ENCODE results near the gene FAU. TPM values are rescaled to one million over a fixed set of nuclear protein-coding genes. Genes with fewer than 3 reads are reported as not detected.
A peak's percentile ranks its signal among the peaks of the same experiment; 100 is the strongest.

FAU gene
- total RNA-seq, 2 experiments from 2014 or later, result 995 to 1,031 TPM

GRCh38 chr11:65078151-65078550 lies 43.8 kb downstream of the FAU start:
- POLR2A ChIA-PET, result interaction anchor here (0.5 to 3.6 kb wide), 5 partner anchors 30 to 187 kb away, joined by 3 to 10 read pairs (median 3); partner anchors contain the start of genes ARL2 and SAC3D1
- Mint-ChIP-seq H3K27ac (peak overlapping the region; percentile 74), H3K4me1 (peaks cover 66% of the 10 kb centered on the region), H3K36me3 (ENCODE audit: low read depth) (peaks cover 72% of the 10 kb centered on the region), H3K9me3 (no peaks in the 10 kb centered on the region), H3K4me3 (peak overlapping the region; percentile 5), H3K27me3 (no peaks in the 10 kb centered on the region)
- CTCF ChIA-PET, result interaction anchor here (1.9 to 2.8 kb wide), 2 partner anchors 37 to 66 kb away, joined by 6 to 13 read pairs; partner anchors contain the start of gene SAC3D1
- peak; percentile 77 for DNase-seq

- H3K27me3 Mint-ChIP-seq, result no peaks in the 10 kb centered on the region
- no peaks in the 10 kb centered on the region for H3K9me3 Mint-ChIP-seq
- no peak for DNase-seq
- no peak overlapping the region for H3K4me3 Mint-ChIP-seq
- ChIA-PET CTCF (interaction anchor here (1.9 to 2.8 kb wide), 2 partner anchors 37 to 65 kb away, joined by 6 to 13 read pairs; partner anchors contain the start of gene SAC3D1), POLR2A (interaction anchor here (1.1 to 3.6 kb wide), 2 partner anchors 29 to 63 kb away, joined by 3 to 10 read pairs; partner anchors contain the start of gene ARL2)
- peaks cover 59% of the 10 kb centered on the region for H3K4me1 Mint-ChIP-seq
- H3K36me3 Mint-ChIP-seq (ENCODE audit: low read depth), result peaks cover 65% of the 10 kb centered on the region
- H3K27ac Mint-ChIP-seq, result no peak overlapping the region
Measured at GRCh38 chr11:65077451-65077850, 44.5 kb downstream of the FAU start.

- Mint-ChIP-seq H3K36me3 (ENCODE audit: low read depth) (peaks cover 21% of the 10 kb centered on the region), H3K9me3 (no peaks in the 10 kb centered on the region), H3K4me1 (peaks cover 12% of the 10 kb centered on the region), H3K27me3 (no peaks in the 10 kb centered on the region), H3K4me3 (no peak overlapping the region), H3K27ac (no peak overlapping the region)
- ChIA-PET POLR2A (interaction anchor here (1.5 kb wide), 1 partner anchor 11 kb away, joined by 3 read pairs; no protein-coding TSS in a partner anchor), CTCF (interaction anchor here (0.7 to 1.2 kb wide), 4 partner anchors 38 to 229 kb away, joined by 3 to 4 read pairs (median 3); partner anchors contain the start of gene ARL2)
- DNase-seq, result no peak
Measured at GRCh38 chr11:65072631-65072966, 49.3 kb downstream of the FAU start.

- Mint-ChIP-seq H3K27ac (no peak overlapping the region), H3K27me3 (no peaks in the 10 kb centered on the region), H3K36me3 (ENCODE audit: low read depth) (peaks cover 16% of the 10 kb centered on the region), H3K4me3 (no peak overlapping the region), H3K9me3 (no peaks in the 10 kb centered on the region), H3K4me1 (peaks cover 7% of the 10 kb centered on the region)
- POLR2A ChIA-PET, result interaction anchor here (1.5 kb wide), 1 partner anchor 11 kb away, joined by 3 read pairs; no protein-coding TSS in a partner anchor
- DNase-seq, result no peak
- CTCF ChIA-PET, result interaction anchor here (1.0 to 1.2 kb wide), 2 partner anchors 39 to 224 kb away, joined by 3 read pairs; no protein-coding TSS in a partner anchor
Measured at GRCh38 chr11:65071907-65072630, 49.9 kb downstream of the FAU start.

Other genes starting within 250 kb of the FAU start
- 100 to 1,000 TPM; 138 to 146 TPM for gene EHD1, start 243.5 kb downstream of the FAU start, total RNA-seq
- 10 to 100 TPM; 37.4 to 40.7 TPM for gene ATG2A, start 204.9 kb downstream of the FAU start, total RNA-seq
- gene PPP2R5B, start 197.4 kb downstream of the FAU start, total RNA-seq, result 10 to 100 TPM; 19.8 to 21.1 TPM
- gene GPHA2, start 186.2 kb downstream of the FAU start, total RNA-seq, result not detected
- under 1 TPM; 0.15 to 0.33 TPM for gene MAJIN, start 150.0 kb downstream of the FAU start, total RNA-seq
- gene BATF2, start 125.2 kb downstream of the FAU start, total RNA-seq, result under 1 TPM; 0.30 to 0.53 TPM
- gene ARL2, start 108.0 kb downstream of the FAU start, total RNA-seq, result 10 to 100 TPM; 58.5 to 59.4 TPM
- 10 to 100 TPM; 24.3 to 24.6 TPM for gene SNX15, start 94.7 kb downstream of the FAU start, total RNA-seq
- 10 to 100 TPM; 24.2 to 24.8 TPM for gene SAC3D1, start 80.9 kb downstream of the FAU start, total RNA-seq
- 10 to 100 TPM; 13.6 to 16.8 TPM for gene NAALADL1, start 63.6 kb downstream of the FAU start, total RNA-seq
- 100 to 1,000 TPM in 1 of 2 experiments, 10 to 100 TPM in 1; 98.2 to 104 TPM for gene CDCA5, start 38.1 kb downstream of the FAU start, total RNA-seq
- gene ZFPL1, start 37.9 kb downstream of the FAU start, total RNA-seq, result 10 to 100 TPM; 30.1 to 31.6 TPM
- gene VPS51, start 25.9 kb downstream of the FAU start, total RNA-seq, result 100 to 1,000 TPM; 117 to 123 TPM
- 10 to 100 TPM; 27.2 to 28.4 TPM for gene TM7SF2, start 10.3 kb downstream of the FAU start, total RNA-seq
- 1 to 10 TPM; 8.1 to 8.6 TPM for gene ZNHIT2, start 4.4 kb downstream of the FAU start, total RNA-seq
- 10 to 100 TPM; 36.5 to 37.4 TPM for gene MRPL49, start 187 bp upstream of the FAU start, total RNA-seq
- gene SYVN1, start 12.4 kb upstream of the FAU start, total RNA-seq, result 10 to 100 TPM; 39.4 to 42.2 TPM
- gene SPDYC, start 48.1 kb upstream of the FAU start, total RNA-seq, result not detected
- gene CAPN1, start 59.8 kb upstream of the FAU start, total RNA-seq, result 100 to 1,000 TPM; 164 to 167 TPM
- 10 to 100 TPM; 42.0 to 51.1 TPM for gene POLA2, start 139.8 kb upstream of the FAU start, total RNA-seq
- gene CDC42EP2, start 192.7 kb upstream of the FAU start, total RNA-seq, result under 1 TPM; 0.38 to 0.70 TPM
- 10 to 100 TPM; 80.7 to 82.0 TPM for gene DPF2, start 211.7 kb upstream of the FAU start, total RNA-seq
- under 1 TPM; 0.58 to 0.88 TPM for gene TIGD3, start 232.6 kb upstream of the FAU start, total RNA-seq